A673 (cell line): Measurements from ENCODE around the gene NVL.

Source experiments
- EZH2 ChIP-seq: fragments of 200-600 bp; sonication (generic); IDR thresholded peaks from 2 replicates; pipeline ENCODE4 v1.6.1; 2017; ENCODE audit warnings: borderline replicate concordance, low read depth, mild to moderate bottlenecking, mixed read lengths, antibody characterized with exemption, low read length; ENCODE audit not compliant: poor library complexity, severe bottlenecking
- TF ChIP-seq, protein P1 (sequence below): fragments of 300-800, 200-600 bp; sonication (generic); conservative IDR thresholded peaks from 2 replicates; pipeline ENCODE4 v1.5.1; 2017; ENCODE audit warnings: low read depth, mild to moderate bottlenecking, antibody characterized with exemption, low read length, moderate library complexity, mixed read lengths

DNA sequence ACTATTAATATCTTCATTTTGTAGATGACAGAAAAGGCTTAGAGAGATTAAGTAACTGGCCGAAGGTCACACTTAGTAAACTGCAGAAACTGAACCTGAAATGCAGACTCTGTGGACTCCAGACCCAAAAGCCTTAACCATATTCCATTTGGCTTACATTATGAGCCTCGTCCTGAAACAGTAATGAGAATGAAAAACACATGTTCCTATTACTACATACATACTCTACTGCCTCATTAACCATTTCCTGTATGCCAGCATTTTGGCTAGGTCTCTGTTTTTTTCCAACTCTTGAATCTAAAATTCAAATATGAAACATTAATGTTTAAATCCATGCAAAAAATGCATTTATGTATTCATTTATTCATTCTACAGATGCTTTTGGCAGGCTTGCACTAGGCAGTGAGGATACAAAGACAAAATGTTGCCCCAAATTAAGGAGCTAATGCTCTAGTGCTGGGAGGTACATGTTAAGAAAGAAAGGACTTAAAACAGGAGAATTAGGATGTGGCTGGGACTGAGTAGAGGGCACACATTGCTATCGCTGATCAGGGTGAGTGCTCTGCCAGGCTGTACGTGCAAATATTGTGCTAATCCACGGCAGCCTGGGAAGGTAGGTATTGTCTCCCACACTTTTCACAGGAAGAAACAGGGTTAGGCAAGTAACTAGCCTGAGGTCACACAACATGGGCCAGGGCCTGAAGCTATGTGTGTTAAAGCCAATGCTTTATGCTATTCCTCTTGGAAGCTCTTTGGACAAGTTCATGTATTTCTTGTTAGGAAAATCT lies 133.0 kb downstream of the NVL start:
- TF ChIP-seq, protein P1, sequence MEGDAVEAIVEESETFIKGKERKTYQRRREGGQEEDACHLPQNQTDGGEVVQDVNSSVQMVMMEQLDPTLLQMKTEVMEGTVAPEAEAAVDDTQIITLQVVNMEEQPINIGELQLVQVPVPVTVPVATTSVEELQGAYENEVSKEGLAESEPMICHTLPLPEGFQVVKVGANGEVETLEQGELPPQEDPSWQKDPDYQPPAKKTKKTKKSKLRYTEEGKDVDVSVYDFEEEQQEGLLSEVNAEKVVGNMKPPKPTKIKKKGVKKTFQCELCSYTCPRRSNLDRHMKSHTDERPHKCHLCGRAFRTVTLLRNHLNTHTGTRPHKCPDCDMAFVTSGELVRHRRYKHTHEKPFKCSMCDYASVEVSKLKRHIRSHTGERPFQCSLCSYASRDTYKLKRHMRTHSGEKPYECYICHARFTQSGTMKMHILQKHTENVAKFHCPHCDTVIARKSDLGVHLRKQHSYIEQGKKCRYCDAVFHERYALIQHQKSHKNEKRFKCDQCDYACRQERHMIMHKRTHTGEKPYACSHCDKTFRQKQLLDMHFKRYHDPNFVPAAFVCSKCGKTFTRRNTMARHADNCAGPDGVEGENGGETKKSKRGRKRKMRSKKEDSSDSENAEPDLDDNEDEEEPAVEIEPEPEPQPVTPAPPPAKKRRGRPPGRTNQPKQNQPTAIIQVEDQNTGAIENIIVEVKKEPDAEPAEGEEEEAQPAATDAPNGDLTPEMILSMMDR = no peak
- no peak for TF ChIP-seq EZH2
